GM12878 (cell line): ENCODE results near the gene CFAP97D2. TPM values are rescaled to one million over a fixed set of nuclear protein-coding genes. Genes with fewer than 3 reads are reported as not detected.

Source experiments
- ASH2L ChIP-seq: fragments of 300-600, 200-600 bp; sonication (generic); IDR thresholded peaks from 2 replicates; pipeline ENCODE4 v1.6.1; 2017; ENCODE audit warnings: low read depth, mild to moderate bottlenecking, borderline replicate concordance
- ATF7 ChIP-seq: fragments of 450-650 bp; IDR thresholded peaks from 2 replicates; pipeline ENCODE4 v1.6.1; 2016; ENCODE audit warnings: low read depth, mild to moderate bottlenecking
- CTCF ChIP-seq, 3 experiments: IDR thresholded peaks in 2 of 3; conservative IDR thresholded peaks in 1 of 3; 2 replicates each; pipeline ENCODE4 v1.5.1; 2011; ENCODE audit warnings: low read depth in 3 of 3, low read length in 3 of 3, mild to moderate bottlenecking in 3 of 3, control low read depth in 2 of 3, moderate library complexity in 2 of 3, inconsistent platforms in 1 of 3, mixed read lengths in 1 of 3; ENCODE audit not compliant: control insufficient read depth in 2 of 3, insufficient read depth in 1 of 3; ENCODE audit errors: extremely low read depth in 1 of 3
- E2F4 ChIP-seq: IDR thresholded peaks from 2 replicates; pipeline ENCODE4 v1.6.1; 2012; ENCODE audit warnings: low read depth, low read length, improper control_type of control experiment
- EED ChIP-seq: sonication (generic); IDR thresholded peaks from 2 replicates; pipeline ENCODE4 v1.6.1; 2016; ENCODE audit warnings: antibody characterized with exemption, low read depth
- ESRRA ChIP-seq: IDR thresholded peaks from 2 replicates; pipeline ENCODE4 v1.6.1; 2012; ENCODE audit warnings: mild to moderate bottlenecking, low read length, improper control_type of control experiment
- GATAD2B ChIP-seq: fragments of 450-650 bp; conservative IDR thresholded peaks from 2 replicates; pipeline ENCODE4 v1.6.1; 2017; ENCODE audit warnings: low read depth, mild to moderate bottlenecking, moderate library complexity
- IRF5 ChIP-seq: fragments of 450-650 bp; IDR thresholded peaks from 2 replicates; pipeline ENCODE4 v1.6.1; 2017; ENCODE audit warnings: borderline replicate concordance
- MEF2B ChIP-seq: fragments of 450-650 bp; IDR thresholded peaks from 2 replicates; pipeline ENCODE4 v1.6.1; 2018; ENCODE audit warnings: mild to moderate bottlenecking, moderate library complexity; ENCODE audit not compliant: partially characterized antibody, poor library complexity, severe bottlenecking
- MLLT1 ChIP-seq: fragments of 450-650 bp; IDR thresholded peaks from 2 replicates; pipeline ENCODE4 v1.6.1; 2016; ENCODE audit warnings: mild to moderate bottlenecking
- MYC ChIP-seq: IDR thresholded peaks from 2 replicates; pipeline ENCODE4 v1.6.1; 2011; ENCODE audit warnings: mild to moderate bottlenecking, low read length, moderate library complexity, inconsistent platforms; ENCODE audit not compliant: insufficient read depth, insufficient replicate concordance, insufficient read length, severe bottlenecking
- NFYB ChIP-seq: IDR thresholded peaks from 2 replicates; pipeline ENCODE4 v1.6.1; 2011; ENCODE audit warnings: low read depth, mild to moderate bottlenecking, low read length, improper control_type of control experiment, moderate library complexity; ENCODE audit not compliant: insufficient read depth
- PKNOX1 ChIP-seq: fragments of 450-650 bp; IDR thresholded peaks from 2 replicates; pipeline ENCODE4 v1.6.1; 2016; ENCODE audit warnings: mild to moderate bottlenecking
- POLR2A ChIP-seq: IDR thresholded peaks from 2 replicates; pipeline ENCODE4 v1.6.1; 2011; ENCODE audit warnings: low read depth, mild to moderate bottlenecking, low read length
- POLR2AphosphoS5 ChIP-seq: IDR thresholded peaks from 2 replicates; pipeline ENCODE4 v1.6.1; 2011; ENCODE audit warnings: mild to moderate bottlenecking, low read length, inconsistent platforms
- REST ChIP-seq: IDR thresholded peaks from 2 replicates; pipeline ENCODE4 v1.6.1; 2012; ENCODE audit warnings: mild to moderate bottlenecking, low read depth, low read length
- SIX5 ChIP-seq: IDR thresholded peaks from 2 replicates; pipeline ENCODE4 v1.6.1; 2011; ENCODE audit warnings: mild to moderate bottlenecking, low read depth, low read length, moderate library complexity; ENCODE audit not compliant: severe bottlenecking
- ZNF622 ChIP-seq: fragments of 450-650 bp; IDR thresholded peaks from 2 replicates; pipeline ENCODE4 v1.6.1; 2017; ENCODE audit warnings: mild to moderate bottlenecking, inconsistent platforms
- polyA plus RNA-seq, 11 experiments: library from polyadenylated mRNA; depleted of rRNA in 4 of 11; unstranded in 6 of 11; stranded (reverse) in 5 of 11; fragments of >200 nt; fragmentation: Nextera tagmentation in 4 of 11; fragmentation: Illumina TruSeq in 1 of 11; extraction: Ambion mirVana in 4 of 11; extraction: Trizol in 1 of 11; gene quantifications; 1 replicate in 1 of 11; 2 replicates in 10 of 11; pipeline versions ENCODE4 v1.2.1 to v1.2.3, GENCODE V29; 2011 to 2016; ENCODE audit warnings: inconsistent platforms in 2 of 11, missing spikeins in 2 of 11, low read depth in 1 of 11
- total RNA-seq, 4 experiments: library from RNA; depleted of rRNA in 3 of 4; stranded (reverse); fragments of >200 nt in 3 of 4; fragmentation: Illumina TruSeq in 1 of 4; extraction: Trizol in 1 of 4; gene quantifications; 2 replicates each; pipeline versions ENCODE4 v1.2.1 to v1.2.3, GENCODE V29; 2013 to 2021

The CFAP97D2 gene
- total and polyA plus RNA-seq, 10 of the 15 experiments (the other 5 are each of a cell fraction or from before 2014, with no cell fraction given) = not detected

- TF ChIP-seq MYC = peak; percentile 78
- TF ChIP-seq MEF2B = peak; percentile 16
- TF ChIP-seq ASH2L = peak; percentile 57; the same call in 1 of the 2 replicates
- TF ChIP-seq ESRRA = peak; percentile 43; the same call in 1 of the 2 replicates
- TF ChIP-seq GATAD2B = peak; percentile 92
- TF ChIP-seq NFYB = peak; percentile 48; the same call in 1 of the 2 replicates
- no peak for TF ChIP-seq EED
- TF ChIP-seq MLLT1 = no peak
- no peak for TF ChIP-seq REST
- TF ChIP-seq POLR2AphosphoS5 = peak; percentile 40
- no peak for TF ChIP-seq ATF7
- peak; percentile 34 for TF ChIP-seq PKNOX1
- TF ChIP-seq CTCF (IDR thresholded peaks at IDR 0.05 in 2 of 3, conservative IDR thresholded peaks at IDR 0.05 in 1 of 3; ENCODE audit: control insufficient read depth in 2 of 3, extremely low read depth in 1 of 3, insufficient read depth in 1 of 3, low read depth in 3 of 3, low read length in 3 of 3) = peak in 1 of 3 experiments; percentile 8; a peak in 1 of 6 replicates
- no peak for TF ChIP-seq IRF5
- TF ChIP-seq E2F4 = peak; percentile 80
- peak; percentile 86 for TF ChIP-seq POLR2A
- TF ChIP-seq SIX5 = peak; percentile 61
- no peak for TF ChIP-seq ZNF622
These were observed 55.8 kb downstream of the CFAP97D2 start, which contains the start of gene CDC16 (continued) for GRCh38 chr13:114234645-114235421.
